ENCODE data around the gene ASCL2.

- TF ChIP-seq POLR2A (IDR thresholded peaks at IDR 0.05) (no peak), CTCF (IDR thresholded peaks at IDR 0.05) (no peak)
Observed at GRCh38 chr11:2273771-2274170, 3.4 kb upstream of the ASCL2 start.
